ENCODE measurements around the gene MT1F.

The MT1F gene

DNA sequence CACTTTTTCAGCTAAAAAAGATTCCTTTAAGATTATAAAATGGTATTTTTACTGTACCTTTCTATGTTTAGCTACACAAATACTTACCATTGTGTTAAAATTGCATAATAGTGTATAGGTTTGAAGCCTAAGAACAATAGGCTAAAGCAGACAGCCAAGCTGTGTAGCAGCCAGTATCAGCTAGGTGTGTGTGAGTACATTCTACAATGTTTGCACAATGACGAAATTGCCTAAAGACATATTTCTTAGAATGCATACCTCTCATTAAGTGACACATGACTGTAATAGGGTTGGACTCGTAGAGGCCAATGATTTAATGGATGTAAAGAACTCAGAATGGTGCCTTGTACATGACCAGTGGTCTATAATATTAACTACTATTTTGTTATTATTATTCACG, 7.9 kb upstream of the MT1F start:
- Histone ChIP-seq H2AFZ (ENCODE audit: low read length) (no peak overlapping the region), H3K4me1 (ENCODE audit: control insufficient read depth in 2 of 2, insufficient read depth in 1 of 2, low read depth in 1 of 2, low read length in 2 of 2) (no peaks in the 10 kb centered on the region), H2BK12ac (ENCODE audit: low read length) (no peak overlapping the region), H3K27ac (replicated peaks; ENCODE audit: low read length) (no peak overlapping the region), H3K14ac (ENCODE audit: low read length) (no peak overlapping the region), H3K18ac (ENCODE audit: low read length) (no peak overlapping the region), H3K23ac (ENCODE audit: low read depth, low read length, poor library complexity) (no peak overlapping the region), H3K27me3 (ENCODE audit: control insufficient read depth in 3 of 3, insufficient read depth in 3 of 3, low read depth in 1 of 3, low read length in 3 of 3) (peaks cover 8 to 94% (median 64%) of the 10 kb centered on the region in 3 experiments), H3K9me3 (replicated peaks in 1 of 2; ENCODE audit: control insufficient read depth in 2 of 2, insufficient read depth in 1 of 2, low read depth in 1 of 2, low read length in 2 of 2) (no peaks in the 10 kb centered on the region), H4K8ac (ENCODE audit: low read depth, low read length) (no peak overlapping the region), H2BK15ac (ENCODE audit: low read length) (no peak overlapping the region), H3K79me1 (ENCODE audit: low read depth, low read length) (no peaks in the 10 kb centered on the region), H3K4ac (ENCODE audit: low read length) (no peak overlapping the region), H2BK120ac (ENCODE audit: low read depth, low read length) (no peak overlapping the region), H4K91ac (ENCODE audit: low read depth, low read length, poor library complexity) (no peak overlapping the region), H2AK5ac (ENCODE audit: low read depth, low read length) (no peak overlapping the region), H3K36me3 (replicated peaks in 1 of 2; ENCODE audit: control insufficient read depth in 2 of 2, insufficient read depth in 2 of 2, low read length in 2 of 2) (no peaks in the 10 kb centered on the region), H3K4me2 (ENCODE audit: insufficient read depth, low read length, poor library complexity, severe bottlenecking) (no peak overlapping the region), H3K9ac (ENCODE audit: low read depth, low read length, poor library complexity) (no peak overlapping the region), H2BK5ac (ENCODE audit: low read length) (no peak overlapping the region), H3K4me3 (ENCODE audit: low read length in 2 of 2) (no peak overlapping the region)
- DNase-seq (ENCODE audit: low spot score): no peak
- WGBS, 2 donors (ENCODE audit: extremely low coverage in 2 of 2, insufficient read length in 2 of 2, insufficient replicate concordance in 1 of 2): no CpG with 5 or more reads among the region's 3 CpGs

- Histone ChIP-seq H3K4ac (ENCODE audit: low read length) (no peak within 1 kb of the TSS), H2BK15ac (ENCODE audit: low read length) (no peak within 1 kb of the TSS), H2BK5ac (ENCODE audit: low read length) (no peak within 1 kb of the TSS), H2BK12ac (ENCODE audit: low read length) (no peak within 1 kb of the TSS), H3K27ac (replicated peaks; ENCODE audit: low read length) (no peak within 1 kb of the TSS), H3K27me3 (ENCODE audit: control insufficient read depth in 3 of 3, insufficient read depth in 3 of 3, low read depth in 1 of 3, low read length in 3 of 3) (peaks cover 5 to 92% (median 50%) of the 10 kb centered on the region in 3 experiments), H3K9ac (ENCODE audit: low read depth, low read length, poor library complexity) (no peak within 1 kb of the TSS), H3K23ac (ENCODE audit: low read depth, low read length, poor library complexity) (no peak within 1 kb of the TSS), H2BK120ac (ENCODE audit: low read depth, low read length) (no peak within 1 kb of the TSS), H4K8ac (ENCODE audit: low read depth, low read length) (no peak within 1 kb of the TSS), H2AK5ac (ENCODE audit: low read depth, low read length) (peak within 1 kb of the TSS; percentile 13), H3K4me3 (ENCODE audit: low read length in 2 of 2) (peak within 1 kb of the TSS in 1 of 2 donors; percentile 36), H3K18ac (ENCODE audit: low read length) (no peak within 1 kb of the TSS), H3K36me3 (replicated peaks in 1 of 2; ENCODE audit: control insufficient read depth in 2 of 2, insufficient read depth in 2 of 2, low read length in 2 of 2) (no peaks in the 10 kb centered on the region), H3K14ac (ENCODE audit: low read length) (peak within 1 kb of the TSS; percentile 23), H3K79me1 (ENCODE audit: low read depth, low read length) (no peaks in the 10 kb centered on the region), H4K91ac (ENCODE audit: low read depth, low read length, poor library complexity) (no peak within 1 kb of the TSS), H2AFZ (ENCODE audit: low read length) (no peak within 1 kb of the TSS), H3K4me1 (ENCODE audit: control insufficient read depth in 2 of 2, insufficient read depth in 1 of 2, low read depth in 1 of 2, low read length in 2 of 2) (no peaks in the 10 kb centered on the region), H3K9me3 (replicated peaks in 1 of 2; ENCODE audit: control insufficient read depth in 2 of 2, insufficient read depth in 1 of 2, low read depth in 1 of 2, low read length in 2 of 2) (no peaks in the 10 kb centered on the region), H3K4me2 (ENCODE audit: insufficient read depth, low read length, poor library complexity, severe bottlenecking) (no peak within 1 kb of the TSS)
- no CpG with 5 or more reads among the region's 7 CpGs for WGBS, 2 donors (ENCODE audit: extremely low coverage in 2 of 2, insufficient read length in 2 of 2, insufficient replicate concordance in 1 of 2)
- no peak for DNase-seq (ENCODE audit: low spot score)
Observed at GRCh38 chr16:56651586-56651985, 6.2 kb upstream of the MT1F start, which contains the start of gene MT1B. Gene MT1B, plus strand, starts transcription at chr16:56651886. Its CDS starts 68 bp downstream, at chr16:56651954.

DNA sequence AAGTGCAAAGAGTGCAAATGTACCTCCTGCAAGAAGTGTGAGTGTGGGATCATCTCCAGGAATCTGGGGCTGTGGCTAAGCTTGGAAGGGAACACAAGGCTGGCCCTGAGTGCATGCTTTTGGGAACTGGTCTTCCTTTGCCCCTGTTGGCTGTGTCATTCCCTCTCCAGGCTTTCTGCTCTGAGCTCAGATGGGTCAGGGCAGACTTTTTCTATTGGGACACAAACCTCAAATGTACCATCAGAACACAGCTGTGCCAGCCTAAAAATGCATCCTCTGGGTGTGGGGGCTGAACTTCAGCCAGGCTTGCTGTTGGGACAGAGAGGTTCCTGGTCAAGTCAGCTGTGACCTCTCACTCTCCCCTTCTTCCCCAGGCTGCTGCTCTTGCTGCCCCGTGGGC, 5.2 kb upstream of the MT1F start:
- Histone ChIP-seq H2BK5ac (ENCODE audit: low read length) (no peak overlapping the region), H3K4me1 (ENCODE audit: control insufficient read depth in 2 of 2, insufficient read depth in 1 of 2, low read depth in 1 of 2, low read length in 2 of 2) (peaks cover 0 to 3% of the 10 kb centered on the region in 2 donors)
- DNase-seq (ENCODE audit: low spot score): no peak

DNA sequence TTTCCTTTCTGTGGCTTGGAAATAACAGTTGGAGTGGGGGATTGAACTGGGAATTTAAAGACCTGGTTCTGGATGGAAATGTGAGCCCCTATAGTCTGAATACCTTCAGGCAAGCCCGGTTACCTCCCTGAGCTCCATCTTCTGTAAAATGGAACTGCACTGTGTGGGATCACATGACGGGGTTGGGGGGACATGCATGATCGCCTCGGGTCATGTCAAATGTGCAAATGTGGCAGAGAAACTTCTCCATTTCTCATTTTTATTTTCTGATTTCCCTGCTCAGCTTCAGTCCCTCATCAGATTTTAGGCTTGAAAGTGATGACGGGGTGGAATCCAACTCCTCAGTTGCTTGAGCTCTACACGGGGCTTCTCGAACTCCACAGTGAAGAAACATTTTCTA, 4.5 kb upstream of the MT1F start:
- DNase-seq (ENCODE audit: low spot score): no peak
- H3K18ac ChIP-seq (ENCODE audit: low read length): no peak overlapping the region
- H2BK5ac ChIP-seq (ENCODE audit: low read length): no peak overlapping the region
- H4K8ac ChIP-seq (ENCODE audit: low read depth, low read length): no peak overlapping the region
- peaks cover 0 to 7% of the 10 kb centered on the region in 2 donors for H3K4me1 ChIP-seq (ENCODE audit: control insufficient read depth in 2 of 2, insufficient read depth in 1 of 2, low read depth in 1 of 2, low read length in 2 of 2)
- H2AFZ ChIP-seq (ENCODE audit: low read length): no peak overlapping the region
- no CpG with 5 or more reads among the region's 7 CpGs for WGBS, 2 donors (ENCODE audit: extremely low coverage in 2 of 2, insufficient read length in 2 of 2, insufficient replicate concordance in 1 of 2)
- H3K4ac ChIP-seq (ENCODE audit: low read length): no peak overlapping the region
- no peak overlapping the region for H3K23ac ChIP-seq (ENCODE audit: low read depth, low read length, poor library complexity)
- H3K27ac ChIP-seq (replicated peaks; ENCODE audit: low read length): no peak overlapping the region
- no peak overlapping the region for H3K4me3 ChIP-seq (ENCODE audit: low read length in 2 of 2)
- H2BK15ac ChIP-seq (ENCODE audit: low read length): no peak overlapping the region
- H3K79me1 ChIP-seq (ENCODE audit: low read depth, low read length): no peaks in the 10 kb centered on the region
- H3K4me2 ChIP-seq (ENCODE audit: insufficient read depth, low read length, poor library complexity, severe bottlenecking): no peak overlapping the region
- peaks cover 3 to 92% (median 42%) of the 10 kb centered on the region in 3 experiments for H3K27me3 ChIP-seq (ENCODE audit: control insufficient read depth in 3 of 3, insufficient read depth in 3 of 3, low read depth in 1 of 3, low read length in 3 of 3)
- H2BK120ac ChIP-seq (ENCODE audit: low read depth, low read length): no peak overlapping the region
- no peak overlapping the region for H2BK12ac ChIP-seq (ENCODE audit: low read length)
- no peak overlapping the region for H3K9ac ChIP-seq (ENCODE audit: low read depth, low read length, poor library complexity)
- no peaks in the 10 kb centered on the region for H3K9me3 ChIP-seq (replicated peaks in 1 of 2; ENCODE audit: control insufficient read depth in 2 of 2, insufficient read depth in 1 of 2, low read depth in 1 of 2, low read length in 2 of 2)
- no peak overlapping the region for H3K14ac ChIP-seq (ENCODE audit: low read length)
- no peaks in the 10 kb centered on the region for H3K36me3 ChIP-seq (replicated peaks in 1 of 2; ENCODE audit: control insufficient read depth in 2 of 2, insufficient read depth in 2 of 2, low read length in 2 of 2)
- no peak overlapping the region for H4K91ac ChIP-seq (ENCODE audit: low read depth, low read length, poor library complexity)
- no peak overlapping the region for H2AK5ac ChIP-seq (ENCODE audit: low read depth, low read length)

More for the DNA sequence above, 5.2 kb upstream of the MT1F start:
- no peak overlapping the region for H2AK5ac ChIP-seq (ENCODE audit: low read depth, low read length)
- H4K8ac ChIP-seq (ENCODE audit: low read depth, low read length): no peak overlapping the region
- H3K18ac ChIP-seq (ENCODE audit: low read length): no peak overlapping the region
- no peak overlapping the region for H2BK12ac ChIP-seq (ENCODE audit: low read length)
- no peak overlapping the region for H3K9ac ChIP-seq (ENCODE audit: low read depth, low read length, poor library complexity)
- no peak overlapping the region for H2AFZ ChIP-seq (ENCODE audit: low read length)
- H3K4me3 ChIP-seq (ENCODE audit: low read length in 2 of 2): peak overlapping the region in 1 of 2 donors; percentile 36
- no peak overlapping the region for H3K4ac ChIP-seq (ENCODE audit: low read length)
- no peak overlapping the region for H2BK15ac ChIP-seq (ENCODE audit: low read length)
- no peaks in the 10 kb centered on the region for H3K9me3 ChIP-seq (replicated peaks in 1 of 2; ENCODE audit: control insufficient read depth in 2 of 2, insufficient read depth in 1 of 2, low read depth in 1 of 2, low read length in 2 of 2)
- H3K27me3 ChIP-seq (ENCODE audit: control insufficient read depth in 3 of 3, insufficient read depth in 3 of 3, low read depth in 1 of 3, low read length in 3 of 3): peaks cover 2 to 92% (median 43%) of the 10 kb centered on the region in 3 experiments
- H3K36me3 ChIP-seq (replicated peaks in 1 of 2; ENCODE audit: control insufficient read depth in 2 of 2, insufficient read depth in 2 of 2, low read length in 2 of 2): no peaks in the 10 kb centered on the region
- H3K14ac ChIP-seq (ENCODE audit: low read length): no peak overlapping the region
- H3K4me2 ChIP-seq (ENCODE audit: insufficient read depth, low read length, poor library complexity, severe bottlenecking): no peak overlapping the region
- no CpG with 5 or more reads among the region's 1 CpG for WGBS, 2 donors (ENCODE audit: extremely low coverage in 2 of 2, insufficient read length in 2 of 2, insufficient replicate concordance in 1 of 2)
- no peak overlapping the region for H4K91ac ChIP-seq (ENCODE audit: low read depth, low read length, poor library complexity)
- no peak overlapping the region for H3K27ac ChIP-seq (replicated peaks; ENCODE audit: low read length)
- no peak overlapping the region for H3K23ac ChIP-seq (ENCODE audit: low read depth, low read length, poor library complexity)
- H3K79me1 ChIP-seq (ENCODE audit: low read depth, low read length): no peaks in the 10 kb centered on the region
- no peak overlapping the region for H2BK120ac ChIP-seq (ENCODE audit: low read depth, low read length)

All from neuronal stem cell (in vitro differentiated cells).